IPS-NIHi11 (cell line): ENCODE data around the gene SNX10.
"Not testable (repeated sequence)": the region's sequence is repeated elsewhere in the genome, so short reads cannot be mapped to it uniquely, and the experiment has no call there.

ENCODE experiments used
- DNase-seq: peaks from one replicate; pipeline ENCODE4 v3.0.0; 2012; ENCODE audit warnings: mixed read lengths, low spot score

The SNX10 gene, protein sequence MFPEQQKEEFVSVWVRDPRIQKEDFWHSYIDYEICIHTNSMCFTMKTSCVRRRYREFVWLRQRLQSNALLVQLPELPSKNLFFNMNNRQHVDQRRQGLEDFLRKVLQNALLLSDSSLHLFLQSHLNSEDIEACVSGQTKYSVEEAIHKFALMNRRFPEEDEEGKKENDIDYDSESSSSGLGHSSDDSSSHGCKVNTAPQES

DNA sequence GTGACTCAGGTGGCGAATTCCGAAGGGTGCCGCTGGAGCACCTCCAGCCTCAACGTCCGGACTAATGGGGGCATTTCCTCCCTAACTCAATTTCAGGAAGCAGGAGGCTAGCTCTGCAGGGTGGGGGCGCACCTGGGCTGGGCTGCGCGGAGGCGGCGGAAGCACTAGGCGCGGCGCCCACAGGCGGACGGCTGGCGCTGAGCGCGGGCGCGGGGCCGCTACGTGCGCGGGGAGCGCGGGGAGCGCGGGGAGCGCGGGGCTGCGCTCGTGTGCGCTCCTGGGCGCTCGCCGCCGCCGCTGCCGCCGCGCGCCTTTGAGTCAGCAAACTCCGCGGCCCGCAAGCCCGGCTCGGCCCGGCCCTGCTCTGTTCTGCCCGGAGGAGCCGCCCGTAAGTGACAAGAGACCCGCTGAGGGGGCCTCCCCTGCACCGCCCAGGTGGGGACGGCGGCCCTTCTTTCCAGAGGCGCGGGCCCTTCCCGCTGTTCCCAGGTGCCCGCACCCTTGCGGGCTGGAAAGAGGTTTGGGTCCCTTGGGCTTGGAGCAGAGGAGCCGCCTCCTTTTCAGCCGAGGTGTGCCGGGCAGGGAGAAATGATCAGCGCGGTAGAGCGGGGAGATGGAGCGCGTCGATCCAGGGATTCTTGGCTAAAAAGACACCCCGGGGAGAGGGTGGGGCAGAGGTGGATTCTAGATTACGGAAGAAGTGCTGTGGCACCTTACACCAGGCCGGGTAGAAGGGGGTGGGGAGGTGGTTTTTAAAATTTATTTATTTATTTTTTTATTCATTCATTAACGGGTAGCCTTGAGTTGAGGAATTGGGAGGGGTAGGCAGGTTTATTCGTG is at the start of gene SNX10:
SNX10 (plus strand) TSS at position 164 of the 840 bp plus-strand sequence. CDS start 54,581 bp downstream, outside the sequence.
- peak; percentile 86 for DNase-seq

DNA sequence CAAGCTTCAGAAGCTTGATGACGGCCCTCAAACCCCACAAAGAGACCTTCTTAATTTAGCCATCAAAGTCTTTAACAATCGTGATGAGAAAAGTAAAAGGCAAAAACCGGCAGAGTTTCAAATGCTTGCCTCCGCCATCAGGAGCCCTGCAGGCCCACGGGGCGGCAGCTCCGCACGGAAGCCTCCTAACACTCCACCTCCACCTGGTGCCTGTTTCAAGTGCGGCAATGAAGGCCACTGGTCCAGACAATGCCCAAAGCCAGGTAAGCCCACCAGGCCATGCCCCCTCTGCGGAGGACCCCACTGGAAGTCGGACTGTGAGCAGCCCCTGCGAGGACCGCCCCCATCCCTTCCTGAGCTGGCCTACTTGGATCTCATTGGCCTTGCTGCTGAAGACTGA is 46.5 kb upstream of the SNX10 start:
- DNase-seq, result no peak

DNA sequence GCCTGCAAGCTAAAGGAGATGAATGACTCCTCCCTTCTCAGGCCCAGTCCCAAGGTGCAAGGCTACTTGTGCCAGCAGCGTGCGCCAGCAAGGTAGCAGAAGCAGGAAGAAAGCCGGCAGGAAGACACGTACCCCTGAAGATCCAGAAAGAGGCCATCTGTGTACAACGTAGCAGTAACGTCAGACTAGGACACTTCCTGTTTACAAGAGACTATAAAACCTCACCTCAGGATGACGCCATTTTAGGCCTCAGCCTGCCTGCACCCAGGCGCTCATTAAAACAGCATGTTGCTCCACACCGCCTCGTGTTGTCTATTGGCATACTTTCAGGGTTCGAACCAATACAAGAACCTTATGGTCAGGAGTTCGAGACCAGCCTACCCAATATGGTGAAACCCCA is 41.4 kb upstream of the SNX10 start:
- DNase-seq, result no peak

DNA sequence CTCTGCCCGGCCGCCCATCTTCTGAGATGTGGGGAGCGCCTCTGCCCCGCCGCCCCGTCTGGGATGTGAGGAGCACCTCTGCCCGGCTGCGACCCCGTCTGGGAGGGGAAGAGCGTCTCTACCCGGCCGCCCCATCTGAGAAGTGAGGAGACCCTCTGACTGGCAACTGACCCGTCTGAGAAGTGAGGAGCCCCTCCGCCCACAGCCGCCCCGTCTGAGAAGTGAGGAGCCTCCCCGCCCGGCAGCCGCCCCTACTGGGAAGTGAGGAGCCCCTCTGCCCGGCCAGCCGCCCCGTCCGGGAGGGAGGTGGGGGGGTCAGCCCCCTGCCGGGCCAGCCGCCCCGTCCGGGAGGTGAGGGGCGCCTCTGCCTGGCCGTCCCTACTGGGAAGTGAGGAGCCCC is 29.8 kb upstream of the SNX10 start:
- not testable (repeated sequence) for DNase-seq

DNA sequence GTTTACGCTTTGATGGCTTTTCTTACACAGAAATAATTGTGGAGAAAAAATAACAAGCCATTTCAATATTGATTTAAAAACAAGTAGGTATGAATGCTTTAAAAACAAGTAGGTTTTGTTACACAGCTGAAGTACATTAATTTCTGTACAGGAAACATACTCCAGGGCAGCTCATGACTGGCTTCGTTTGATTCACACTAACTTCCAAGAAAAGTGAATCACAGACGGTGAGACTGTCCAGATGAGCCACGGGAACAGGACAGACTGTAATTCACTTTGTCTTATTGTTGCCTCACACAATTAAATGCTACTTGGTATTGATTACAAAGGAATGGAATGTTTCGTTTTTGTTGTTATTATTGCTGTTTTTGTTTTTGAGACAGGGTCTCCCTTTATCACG is 26.6 kb upstream of the SNX10 start:
- no peak for DNase-seq

DNA sequence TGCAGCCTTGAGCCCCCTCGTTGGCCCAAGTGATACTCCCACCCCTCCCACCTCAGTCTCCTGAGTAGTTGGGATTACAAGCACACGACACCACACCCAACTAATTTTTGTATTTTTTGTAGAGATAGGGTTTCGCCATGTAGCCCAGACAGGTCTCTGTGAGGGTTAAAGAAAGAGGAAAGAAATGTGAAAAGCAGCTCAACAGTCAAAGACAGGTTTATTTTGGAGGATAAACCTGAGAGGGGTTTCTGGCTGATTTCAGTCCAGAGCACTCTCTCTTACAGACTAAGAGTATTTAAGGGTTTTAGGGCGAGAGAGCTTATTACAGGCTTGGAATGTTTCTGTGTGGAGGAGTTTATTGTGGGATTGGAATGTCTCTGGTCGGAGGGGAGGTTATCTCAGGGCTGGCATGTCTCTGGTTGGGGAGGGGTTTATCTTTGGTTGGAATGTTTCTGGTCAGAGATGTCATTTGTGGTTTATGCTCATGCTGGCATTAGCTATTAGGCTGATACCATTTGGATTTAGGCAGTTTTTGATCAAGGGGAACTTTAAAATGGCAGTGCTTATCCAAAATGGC is 26.1 kb upstream of the SNX10 start:
- DNase-seq, result no peak

DNA sequence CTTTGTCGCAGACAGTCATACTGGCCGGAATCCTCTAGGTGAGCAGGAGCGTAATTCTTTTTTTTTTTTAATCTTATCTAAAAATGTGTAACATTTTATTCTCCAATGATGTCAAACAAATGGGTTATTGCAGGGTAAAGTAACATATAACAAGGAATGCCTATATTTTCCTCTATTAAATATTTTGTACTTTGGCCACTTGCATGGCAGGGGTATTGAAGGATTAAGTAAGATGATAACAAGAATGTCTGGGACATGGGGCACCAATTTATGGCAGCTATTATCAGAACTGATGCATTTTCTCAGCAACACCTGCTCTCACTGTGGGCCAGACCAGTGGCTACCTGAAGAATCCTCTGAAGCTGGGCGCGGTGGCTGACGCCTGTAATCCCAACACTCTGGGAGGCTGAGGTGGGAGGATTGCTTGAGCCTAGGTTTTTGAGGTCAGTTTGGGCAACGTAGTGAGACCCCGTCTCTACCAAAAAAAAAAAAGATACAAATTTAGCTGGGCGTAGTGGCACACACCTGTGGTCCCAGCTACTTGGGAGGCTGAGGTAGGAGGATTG is 24.0 kb upstream of the SNX10 start:
- DNase-seq, result no peak

DNA sequence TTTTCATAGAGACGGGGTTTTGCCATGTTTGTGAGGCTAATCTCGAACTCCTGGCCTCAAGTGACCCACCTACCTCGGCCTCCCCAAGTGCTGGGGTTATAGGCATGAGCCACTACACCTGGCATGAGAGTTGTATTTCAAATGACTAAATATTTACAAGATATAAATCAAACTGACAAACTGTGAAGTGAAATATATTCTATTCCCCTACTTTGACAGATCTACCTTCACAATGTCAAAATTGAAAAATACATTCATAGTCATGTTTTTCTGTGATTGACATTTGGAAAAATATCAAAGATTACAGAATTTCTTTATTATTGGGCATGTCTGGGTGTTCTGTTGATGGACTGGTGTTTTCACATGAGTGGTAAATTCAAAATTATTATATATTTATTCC is 16.4 kb upstream of the SNX10 start:
- DNase-seq, result no peak

DNA sequence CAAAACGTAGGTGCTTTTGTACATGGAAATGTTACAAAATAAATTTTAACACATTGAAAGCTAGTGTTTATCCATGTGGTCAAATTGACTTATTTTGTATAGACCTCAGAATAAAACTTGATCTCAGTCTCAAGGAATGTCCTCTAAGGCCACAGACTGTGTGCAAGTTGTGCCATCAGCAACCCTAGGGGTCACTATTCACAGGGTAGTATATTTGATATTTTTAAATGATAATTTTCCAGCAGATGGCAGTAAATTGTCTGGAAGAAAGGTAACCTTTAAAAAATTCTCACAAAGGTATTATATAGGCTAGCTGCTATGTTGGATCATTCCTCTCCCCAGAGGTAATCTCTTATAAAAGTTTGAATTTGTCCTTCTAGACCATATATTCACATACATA is 12.9 kb upstream of the SNX10 start:
- no peak for DNase-seq

DNA sequence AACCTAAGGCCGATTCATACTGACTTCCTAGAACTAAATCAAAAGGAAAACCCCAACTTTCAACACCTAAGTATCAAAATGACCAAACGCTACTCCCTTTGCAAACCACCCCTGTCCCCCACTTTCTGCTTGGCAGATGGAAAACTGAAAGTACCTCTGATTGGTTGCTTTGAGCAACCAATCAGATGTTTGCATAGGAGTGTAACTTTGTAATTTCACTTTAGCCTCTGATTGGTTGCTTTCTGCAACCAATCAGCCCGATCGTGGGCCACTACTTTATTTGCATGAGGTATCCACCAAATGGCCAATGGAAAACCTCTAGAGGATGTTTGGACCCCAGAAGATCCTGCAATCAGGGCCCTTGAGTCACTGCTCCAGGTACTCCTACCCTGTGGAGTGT is 12.3 kb upstream of the SNX10 start:
- DNase-seq, result no peak

DNA sequence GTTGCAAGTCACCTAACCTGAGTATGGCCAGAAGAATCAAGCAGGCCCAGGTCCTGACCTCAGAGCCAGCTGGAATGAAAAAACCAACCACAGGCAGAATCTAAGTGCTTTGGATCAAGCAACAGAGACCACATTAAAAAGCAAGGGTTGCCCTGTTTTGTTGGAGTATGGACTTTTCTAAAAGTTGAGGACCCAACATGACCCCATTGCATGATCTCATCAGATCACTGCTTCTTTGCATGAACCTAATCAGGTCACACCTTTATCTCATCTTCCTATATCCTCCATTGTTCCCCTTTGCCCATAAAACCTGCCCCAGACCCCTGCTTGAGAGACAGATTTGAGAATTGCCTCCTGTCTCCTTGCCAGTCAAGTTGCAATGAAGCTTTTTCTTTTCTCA is 11.6 kb upstream of the SNX10 start:
- DNase-seq, result no peak

DNA sequence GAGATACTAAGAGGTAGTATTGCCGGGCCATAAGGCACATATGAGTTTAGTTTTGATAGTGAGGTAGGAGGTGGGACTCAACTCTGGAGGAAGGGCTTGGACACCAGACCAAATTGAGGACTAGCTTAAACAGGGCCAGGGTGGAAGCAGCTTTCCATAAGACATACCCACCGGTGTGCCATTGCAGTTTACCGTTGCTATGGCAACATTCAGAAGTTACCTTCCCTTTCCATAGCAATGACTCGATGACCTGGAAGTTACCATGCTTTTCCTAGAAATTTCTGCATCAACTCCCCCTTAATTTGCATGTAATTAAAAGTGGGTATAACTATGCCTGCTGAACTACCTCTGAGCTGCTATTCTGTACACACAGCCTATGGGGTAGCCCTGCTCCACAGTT is 10.9 kb upstream of the SNX10 start:
- no peak for DNase-seq

DNA sequence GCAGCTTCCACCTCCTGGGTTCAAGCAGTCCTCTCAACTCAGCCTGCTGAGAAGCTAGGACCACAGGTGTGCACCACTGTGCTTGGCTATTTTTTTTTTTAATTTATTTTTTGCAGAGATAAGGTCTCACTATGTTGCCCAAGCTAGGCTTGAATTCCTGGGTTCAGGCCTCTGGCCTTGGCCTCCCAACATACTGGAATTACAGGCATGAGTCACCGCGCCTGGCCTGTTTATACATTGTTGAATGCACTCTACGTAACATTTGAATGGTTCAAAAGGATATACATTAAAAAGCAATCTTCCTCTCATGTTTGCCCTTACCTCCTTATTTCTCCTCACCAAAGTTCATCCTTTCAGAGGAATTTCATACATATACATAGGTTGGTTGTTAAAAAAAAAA is 7.2 kb upstream of the SNX10 start:
- no peak for DNase-seq

DNA sequence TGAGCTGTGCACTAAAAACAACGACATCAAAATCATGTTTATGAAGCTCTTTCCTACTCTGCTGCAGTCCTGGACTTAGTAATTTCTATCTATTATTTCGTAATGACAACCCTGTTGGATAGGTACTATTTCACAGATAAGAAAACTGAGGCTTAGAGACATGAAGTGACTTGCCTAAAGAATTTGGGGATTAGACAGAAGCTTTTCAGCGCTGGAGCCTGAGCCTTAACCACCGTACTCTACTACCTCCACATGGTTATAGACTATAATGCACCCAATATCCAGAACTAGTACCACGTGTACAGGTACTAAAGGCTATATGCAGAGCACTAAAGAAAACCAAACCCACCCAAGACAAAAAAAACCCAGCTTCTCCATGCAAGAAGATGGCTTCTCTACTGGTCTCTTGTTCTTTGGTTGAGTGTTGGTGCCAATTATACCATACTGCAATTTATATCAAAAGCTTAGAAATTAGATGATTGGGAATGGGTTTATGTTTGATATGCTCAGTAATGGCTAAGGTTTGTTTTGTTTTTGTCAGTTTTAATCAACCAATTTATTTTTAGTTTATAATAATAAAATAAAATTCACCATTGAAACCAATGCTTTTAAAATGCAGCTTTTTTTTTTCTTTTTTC is 6.5 kb upstream of the SNX10 start:
- no peak for DNase-seq

DNA sequence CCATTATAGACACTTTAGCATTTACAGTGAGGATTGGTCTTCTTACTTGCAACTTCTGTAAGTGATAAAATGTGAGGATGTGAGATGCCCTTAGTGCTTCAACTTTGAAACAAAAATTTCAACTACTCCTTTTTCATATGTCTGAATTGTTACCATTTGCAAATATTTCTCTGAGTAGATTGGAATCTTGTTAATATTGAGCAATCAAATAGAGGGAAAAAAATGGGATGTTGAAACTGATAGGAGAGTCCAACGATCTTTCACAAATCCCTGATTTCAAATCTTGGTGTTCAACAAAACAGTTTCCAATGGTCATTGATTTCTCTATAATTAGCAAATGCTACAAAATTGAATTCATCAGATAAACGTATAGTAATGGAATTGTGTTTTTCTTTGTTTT is 5.5 kb upstream of the SNX10 start:
- DNase-seq, result no peak

DNA sequence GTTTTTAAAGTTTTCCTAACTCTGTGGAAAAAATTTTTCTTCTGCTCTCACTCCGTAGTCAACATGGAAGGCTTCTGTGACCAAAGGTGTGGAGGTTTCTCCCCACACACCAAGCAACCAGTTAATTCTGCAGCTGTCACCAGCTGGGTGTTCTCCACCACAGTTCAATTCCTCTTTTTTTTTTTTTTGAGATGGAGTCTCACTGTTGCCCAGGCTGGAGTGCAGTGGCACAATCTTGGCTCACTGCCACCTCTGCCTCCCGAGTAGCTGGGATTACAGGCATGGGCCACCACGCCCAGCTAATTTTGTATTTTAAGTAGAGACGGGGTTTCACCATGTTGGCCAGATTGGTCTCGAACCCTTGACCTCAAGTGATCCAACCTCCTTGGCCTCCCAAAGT is 3.5 kb upstream of the SNX10 start:
- not testable (repeated sequence) for DNase-seq

DNA sequence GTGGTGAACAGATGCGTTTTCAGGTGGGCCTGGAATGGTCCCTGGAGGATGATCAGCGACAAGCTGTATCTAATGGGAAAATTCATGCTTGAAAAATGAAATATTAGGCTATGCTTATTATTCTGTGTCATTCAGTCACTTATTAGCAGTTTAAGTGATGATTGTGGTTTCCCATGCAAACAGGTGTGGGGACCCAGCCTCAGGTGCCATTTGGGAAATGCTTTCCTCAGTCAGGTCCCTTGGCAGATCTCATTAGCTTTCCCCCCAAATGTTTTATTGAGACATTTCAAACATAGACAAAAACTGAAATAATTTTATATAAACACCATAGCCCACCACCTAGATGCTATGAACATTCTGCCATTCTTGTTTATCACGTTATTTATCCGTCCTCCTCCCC is 411 bp upstream of the SNX10 start:
- no peak for DNase-seq

DNA sequence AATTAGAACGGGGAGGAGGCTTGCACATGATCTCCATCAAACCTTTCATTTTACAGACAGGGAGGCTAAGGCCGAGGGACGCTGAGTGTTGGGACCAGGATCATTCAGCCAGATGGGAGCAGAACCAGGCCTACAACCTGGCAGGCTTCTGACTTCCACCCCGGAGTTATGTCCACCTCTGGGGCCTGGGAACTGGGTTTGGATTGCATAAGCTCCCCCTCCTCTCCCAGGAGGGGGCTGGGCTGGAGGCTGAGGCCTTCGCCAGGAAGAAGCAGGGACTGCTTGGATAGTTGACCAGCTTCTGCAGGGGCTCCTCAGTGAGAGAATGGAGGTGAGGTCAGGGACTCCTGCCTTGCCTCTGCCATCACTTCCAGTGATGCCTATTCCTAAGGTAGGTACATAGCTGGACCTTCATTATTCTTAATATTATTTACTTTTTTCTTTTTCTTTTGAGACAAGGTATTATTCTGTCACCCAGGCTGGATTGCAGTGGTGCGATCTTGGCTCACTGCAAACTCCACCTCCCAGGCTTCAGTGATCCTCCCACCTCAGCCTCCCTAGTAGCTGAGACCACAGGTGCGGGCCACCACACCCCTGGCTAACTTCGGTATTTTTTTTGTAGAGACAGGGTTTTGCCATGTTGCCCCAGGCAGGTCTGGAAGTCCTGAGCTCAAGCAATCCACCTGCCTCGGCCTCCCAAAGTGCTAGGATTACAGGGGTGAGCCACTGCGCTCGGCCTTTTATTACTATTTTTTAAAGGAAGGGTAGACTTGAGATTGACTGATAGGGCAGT is 1.3 kb downstream of the SNX10 start:
- no peak for DNase-seq

DNA sequence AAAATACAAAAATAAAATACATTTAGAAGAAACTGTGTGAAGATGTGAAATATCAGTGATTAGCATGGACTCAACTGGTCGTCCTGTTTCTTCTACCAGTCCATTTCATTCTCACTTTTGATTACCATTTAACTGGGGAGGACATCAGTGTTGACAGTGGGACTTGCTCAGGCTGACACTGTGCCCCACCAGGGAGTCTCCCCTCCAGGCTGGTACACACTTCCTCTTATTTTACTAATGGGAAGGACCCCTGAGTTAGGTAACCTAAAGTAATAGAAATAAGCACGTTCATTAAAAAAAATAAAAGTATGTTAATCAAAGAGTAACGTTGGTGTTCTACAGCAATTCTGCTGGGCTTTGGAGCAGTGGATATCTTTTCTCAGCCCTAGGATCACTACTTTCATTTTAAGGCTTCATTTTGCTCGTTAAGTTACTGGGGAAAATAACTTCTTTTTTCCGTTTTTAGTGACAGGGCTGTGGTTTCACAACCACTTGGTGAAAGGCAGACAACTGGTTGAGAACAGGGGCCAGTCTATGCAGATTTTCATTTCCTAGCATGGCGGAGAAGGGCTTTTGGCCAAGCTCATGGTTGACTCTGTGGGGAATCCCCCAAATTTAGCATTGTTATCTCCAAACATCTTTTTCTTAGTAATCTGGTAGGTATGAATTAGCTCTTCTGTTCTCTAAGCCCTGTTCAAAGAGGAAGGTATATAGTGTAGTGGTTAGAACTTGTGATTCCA is 2.1 kb downstream of the SNX10 start:
- no peak for DNase-seq

DNA sequence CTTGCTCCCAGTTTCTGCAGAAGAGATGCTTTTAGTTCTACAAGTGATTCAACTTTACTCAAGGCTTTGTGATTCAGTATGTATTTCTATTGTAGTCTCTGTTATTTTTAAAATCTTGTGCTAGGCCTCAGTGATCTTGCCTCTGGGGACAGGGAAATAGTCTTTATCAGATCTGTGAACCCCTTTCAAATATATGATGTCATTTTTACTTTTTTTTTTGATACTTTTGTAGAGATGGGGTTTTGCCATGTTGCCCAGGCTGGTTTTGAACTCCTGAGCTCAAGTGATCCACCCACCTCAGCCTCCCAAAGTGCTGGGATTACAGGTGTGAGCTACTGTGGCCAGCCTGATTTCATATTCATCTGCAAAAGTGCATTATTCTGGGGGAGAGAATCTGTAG is 3.4 kb downstream of the SNX10 start:
- DNase-seq, result no peak

DNA sequence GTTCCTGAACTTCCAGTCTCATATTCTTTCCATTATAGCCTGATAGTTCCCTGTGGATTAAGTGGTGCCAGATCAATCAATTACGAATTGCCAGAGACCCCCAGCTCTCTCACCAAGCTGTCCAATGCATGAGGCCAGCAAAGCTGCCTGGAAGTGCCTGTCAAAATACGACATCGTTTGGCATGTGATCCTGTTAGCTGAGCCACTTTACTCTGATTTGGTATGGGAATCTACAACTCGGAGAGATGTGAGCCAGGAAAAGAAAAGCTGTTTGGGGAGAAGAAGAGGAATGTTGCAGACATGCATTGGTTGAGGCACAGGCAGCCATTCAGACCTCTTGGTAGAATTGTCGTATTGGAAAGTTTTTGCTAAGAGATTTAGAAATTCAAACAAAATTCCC is 3.9 kb downstream of the SNX10 start:
- no peak for DNase-seq
